ENCODE measurements around the gene EHD4.

- TF ChIP-seq POLR2AphosphoS5 (IDR thresholded peaks at IDR 0.05; ENCODE audit: insufficient read depth, low read depth, low read length) (no peak), CTCF (IDR thresholded peaks at IDR 0.05; ENCODE audit: extremely low read depth in 1 of 2, insufficient read depth in 1 of 2, low read depth in 1 of 2, low read length in 2 of 2) (no peak), EZH2 (IDR thresholded peaks at IDR 0.05; ENCODE audit: borderline replicate concordance, low read depth, low read length, severe bottlenecking) (no peak), POLR2A (IDR thresholded peaks at IDR 0.05; ENCODE audit: low read depth, low read length) (no peak), FOS (IDR thresholded peaks at IDR 0.05; ENCODE audit: borderline replicate concordance, insufficient read depth, low read length) (no peak), MAX (IDR thresholded peaks at IDR 0.05; ENCODE audit: insufficient read depth, insufficient read length) (no peak), JUN (IDR thresholded peaks at IDR 0.05; ENCODE audit: borderline replicate concordance, insufficient read depth, insufficient read length, low read depth) (no peak)
Measured at GRCh38 chr15:41932511-41933289, 39.7 kb downstream of the EHD4 start.
